ENCODE results near the gene ZNF507. TPM values are rescaled to one million over a fixed set of nuclear protein-coding genes. Genes with fewer than 3 reads are reported as not detected.

Gene ZNF507
- total and polyA plus RNA-seq, 9 of the 15 experiments (the other 6 are each of a cell fraction or from before 2014, with no cell fraction given), result 2.9 to 25.0 (median 10.4) TPM

GRCh38 chr19:32392901-32393300 lies 47.5 kb downstream of the ZNF507 start:
- Histone ChIP-seq H3K9ac (ENCODE audit: insufficient read depth in 1 of 2, low read depth in 2 of 2, low read length in 2 of 2) (no peak overlapping the region), H3K4me2 (ENCODE audit: insufficient read depth, low read length) (peak overlapping the region; percentile 5; the same call in 1 of the 2 replicates), H3K79me2 (ENCODE audit: control insufficient read depth, insufficient read depth, low read length) (no peaks in the 10 kb centered on the region), H3K9me1 (ENCODE audit: control insufficient read depth, insufficient read depth, low read length) (no peaks in the 10 kb centered on the region), H3K36me3 (ENCODE audit: control insufficient read depth, insufficient read depth, low read length) (no peaks in the 10 kb centered on the region), H3K27ac (ENCODE audit: extremely low read depth, low read depth, low read length) (no peak overlapping the region), H2AFZ (ENCODE audit: low read depth, low read length) (peak overlapping the region; percentile 0; the same call in 1 of the 2 replicates), H3K27me3 (ENCODE audit: control insufficient read depth in 2 of 2, insufficient read depth in 2 of 2, low read length in 2 of 2) (no peaks in the 10 kb centered on the region), H3K4me3 (no peak overlapping the region), H4K20me1 (replicated peaks; ENCODE audit: control insufficient read depth, insufficient read depth, low read length) (no peaks in the 10 kb centered on the region), H3K4me1 (replicated peaks in 1 of 2; ENCODE audit: control insufficient read depth in 2 of 2, insufficient read depth in 2 of 2, low read length in 2 of 2) (peaks cover 0 to 4% of the 10 kb centered on the region in 2 experiments; a peak in 1 of 5 replicates), H3K9me3 (replicated peaks; ENCODE audit: control insufficient read depth, insufficient read depth, low read depth, low read length) (no peaks in the 10 kb centered on the region)
- ChIA-PET POLR2A (interaction anchor here (0.7 to 1.7 kb wide), 2 partner anchors 13 to 989 kb away, joined by 3 to 5 read pairs; partner anchors contain the start of gene DPY19L3), CTCF (ENCODE audit: low intra/inter-chr PET ratio) (no interaction called here)
- peak; percentile 47 for ATAC-seq
- no TSS peak for BruUV-seq (replicated peaks)
- in situ Hi-C loops (cut with MboI) (no loop called here), intact Hi-C loops (cut with micrococcal nuclease) (no loop called here)
- no peak for FAIRE-seq
- no peak for TF ChIP-seq NONO (IDR thresholded peaks at IDR 0.05; ENCODE audit: low read depth in 2 of 2, low read length in 1 of 2)
- TF ChIP-seq CTCF (IDR thresholded peaks at IDR 0.05 in 2 of 3, conservative IDR thresholded peaks at IDR 0.05 in 1 of 3; ENCODE audit: insufficient read depth in 2 of 3, low read depth in 1 of 3, low read length in 3 of 3), result 0 out of 6 replicates have a peak, but pooled peaks of 1 of the 3 experiments have one; percentile 13
- no peak for TF ChIP-seq ZNF232 (CRISPR knock-in tag; IDR thresholded peaks at IDR 0.05)
- DNase-seq (ENCODE audit: extremely low read depth in 1 of 4, low spot score in 3 of 4), result no peak
- 37% methylated on average over 3 of the region's 3 CpGs for WGBS (ENCODE audit: insufficient coverage, low coverage, missing lambda C conversion rate)
